HG02981 (cell line): ENCODE measurements around the gene ADIRF.
"Not testable (repeated sequence)": the region's sequence is repeated elsewhere in the genome, so short reads cannot be mapped to it uniquely, and the experiment has no call there.

Experiments
- ATAC-seq: cut with Tn5 transposase; IDR thresholded peaks from one replicate; pipeline ENCODE4 v1.9.1; 2021; ENCODE audit warnings: mild to moderate bottlenecking, moderate library complexity; ENCODE audit not compliant: unreplicated experiment

The ADIRF gene

DNA sequence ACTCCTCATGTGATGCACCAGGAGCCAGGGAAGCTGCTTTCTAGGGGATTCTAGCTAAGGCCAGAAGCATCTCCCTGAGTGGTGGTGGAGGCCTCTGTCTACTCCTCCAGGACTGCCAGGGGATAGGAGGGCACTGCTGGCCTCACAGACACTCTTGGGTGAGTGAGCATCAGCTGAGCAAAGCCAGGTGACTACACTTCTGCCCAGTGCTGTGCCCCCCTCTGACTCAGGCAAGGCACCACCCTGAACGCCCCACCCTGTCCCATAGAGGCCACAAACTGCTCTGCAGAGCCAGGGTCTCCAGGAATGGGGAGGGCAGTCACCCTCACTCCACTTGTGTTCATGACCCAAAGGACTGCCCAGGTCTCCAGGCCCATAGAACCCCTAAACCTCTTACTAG lies 51.2 kb downstream of the ADIRF start:
- ATAC-seq, result not testable (repeated sequence)

DNA sequence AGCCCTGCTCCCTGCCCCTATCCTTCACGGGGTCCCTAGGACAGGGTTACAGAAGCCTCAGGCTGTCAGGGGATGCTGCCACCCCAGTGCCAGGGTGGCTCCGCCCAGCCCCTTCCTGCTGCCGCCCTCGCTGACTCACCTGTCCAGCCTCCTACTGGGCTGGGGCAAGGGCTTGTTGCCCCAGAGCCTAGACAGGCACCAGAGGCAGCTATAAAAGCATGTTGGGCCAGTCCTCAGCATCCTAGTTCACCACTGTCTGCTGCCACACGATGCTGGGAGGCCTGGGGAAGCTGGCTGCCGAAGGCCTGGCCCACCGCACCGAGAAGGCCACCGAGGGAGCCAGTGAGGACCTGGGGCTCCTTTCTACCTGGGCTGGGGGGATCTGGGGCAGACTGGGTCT lies 51.8 kb downstream of the ADIRF start, which contains the start of gene FAM25A:
TSS of gene FAM25A (plus strand) at position 239 of the 400 bp plus-strand sequence. CDS start at position 270, 31 bp downstream.
- not testable (repeated sequence) for ATAC-seq
